LoVo (cell line): ENCODE data around the gene OR6J1.
"Not testable (repeated sequence)": the region's sequence is repeated elsewhere in the genome, so short reads cannot be mapped to it uniquely, and the experiment has no call there.

Experiments used
- DNase-seq: peaks from one replicate; pipeline ENCODE4 v3.0.0-alpha.2; 2016; ENCODE audit warnings: low spot score

Gene OR6J1

DNA sequence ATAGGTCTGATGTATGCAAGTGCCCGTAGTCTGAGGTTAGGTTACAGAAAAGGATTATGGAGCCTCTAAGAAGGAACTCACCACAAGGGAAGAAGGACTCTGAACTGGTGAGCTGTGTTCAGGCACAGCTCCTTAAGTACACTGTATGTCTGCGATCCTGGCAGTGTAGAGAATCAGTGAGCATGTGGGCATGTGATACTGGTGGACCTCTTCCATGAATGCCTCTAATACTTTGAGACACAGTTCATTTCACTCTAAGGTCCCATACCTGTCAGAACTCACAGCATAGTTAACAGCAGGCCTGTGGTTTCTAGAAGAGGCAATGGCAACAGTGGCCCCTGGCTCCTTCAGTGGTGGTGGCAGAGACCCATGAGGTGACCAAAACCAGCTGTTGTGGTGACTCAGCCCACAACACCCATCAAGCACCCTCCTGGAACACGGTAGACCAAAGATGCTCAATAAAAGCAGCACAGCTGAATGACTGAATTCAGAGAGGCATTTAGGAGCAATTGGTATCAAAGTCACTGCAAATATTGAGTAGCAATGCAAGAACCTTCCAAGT is 6.9 kb upstream of the OR6J1 start:
- no peak for DNase-seq

DNA sequence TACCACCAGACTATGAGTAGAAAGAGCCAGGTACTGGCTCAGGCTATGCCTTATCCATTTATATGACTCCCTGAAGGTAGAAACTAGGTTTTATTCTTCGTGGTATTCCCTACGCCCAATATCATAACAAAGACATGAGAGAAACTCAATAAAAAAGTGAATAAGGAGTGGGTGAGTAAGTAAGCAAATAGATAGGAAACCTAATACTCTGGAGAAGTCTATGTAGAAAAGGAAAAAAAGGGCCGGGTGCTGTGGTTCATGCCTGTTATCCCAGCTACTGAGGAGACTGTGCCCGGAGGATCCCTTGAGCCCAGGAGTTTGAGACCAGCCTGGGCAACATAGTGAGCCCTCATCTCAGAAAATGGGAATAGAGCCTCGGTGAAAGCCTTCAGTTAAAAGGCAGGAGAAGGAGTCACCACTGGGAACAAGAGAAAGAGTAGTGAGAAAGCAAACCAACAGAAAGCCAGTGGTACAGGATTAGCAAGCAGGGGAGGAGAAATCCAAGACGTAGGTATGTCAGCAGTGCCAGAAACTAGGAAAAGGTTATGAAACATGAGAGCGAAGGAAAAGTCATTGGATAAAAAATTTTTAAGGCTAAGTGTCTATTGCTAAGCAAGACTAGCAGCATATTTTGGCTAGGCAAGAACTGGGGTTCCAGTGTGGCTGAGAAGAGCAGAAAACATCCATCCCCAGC is 6.0 kb upstream of the OR6J1 start:
- DNase-seq, result no peak

DNA sequence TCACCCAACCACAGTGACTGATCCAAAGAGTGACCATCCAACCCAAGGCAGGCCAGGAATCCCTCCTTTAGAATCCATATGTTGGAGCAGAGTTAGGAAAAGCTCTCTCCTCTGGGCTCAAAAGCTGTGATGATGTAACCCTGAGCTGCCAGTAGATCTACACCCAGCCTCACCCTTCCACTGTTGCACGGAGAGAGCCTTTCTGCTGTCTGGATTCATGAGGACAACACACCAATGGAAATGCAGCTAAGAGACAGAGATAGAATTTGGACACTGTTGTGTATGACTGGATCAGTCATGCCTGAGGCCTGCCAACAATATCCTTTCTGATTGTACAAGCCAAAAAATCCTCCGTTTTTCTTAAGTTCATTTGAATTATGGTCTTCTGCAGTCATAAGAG is 4.4 kb upstream of the OR6J1 start:
- DNase-seq, result no peak

DNA sequence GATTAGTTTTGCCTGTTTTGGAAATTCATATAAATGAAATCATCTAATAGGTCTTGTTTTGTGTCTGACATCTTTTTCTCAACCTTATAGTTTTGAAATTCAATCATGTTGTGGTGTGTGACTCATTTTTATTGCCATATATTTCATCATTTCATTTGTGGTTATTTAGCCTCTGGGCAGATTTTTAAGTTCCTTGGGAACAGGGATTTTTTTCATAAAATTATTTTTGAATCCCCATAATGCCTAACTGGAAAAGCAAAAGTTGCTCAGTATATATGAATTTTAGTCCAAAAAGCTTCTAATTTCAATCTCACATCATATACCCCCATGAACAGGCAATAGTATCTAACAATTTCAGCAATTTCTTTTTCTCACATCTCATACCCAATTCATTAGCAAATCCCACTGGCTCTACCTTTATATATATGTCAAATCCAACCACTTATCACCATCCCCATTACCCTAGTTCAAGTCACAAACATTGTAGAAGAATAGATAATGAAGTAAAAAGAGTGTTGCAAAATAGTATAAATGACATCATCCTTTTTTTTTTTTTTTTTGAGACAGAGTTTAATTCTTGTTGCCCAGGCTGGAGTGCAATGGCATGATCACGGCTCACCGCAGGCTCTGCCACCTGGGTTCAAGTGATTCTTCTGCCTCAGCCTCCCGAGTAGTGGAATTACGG is 2.6 kb upstream of the OR6J1 start:
- DNase-seq, result peak; percentile 81

DNA sequence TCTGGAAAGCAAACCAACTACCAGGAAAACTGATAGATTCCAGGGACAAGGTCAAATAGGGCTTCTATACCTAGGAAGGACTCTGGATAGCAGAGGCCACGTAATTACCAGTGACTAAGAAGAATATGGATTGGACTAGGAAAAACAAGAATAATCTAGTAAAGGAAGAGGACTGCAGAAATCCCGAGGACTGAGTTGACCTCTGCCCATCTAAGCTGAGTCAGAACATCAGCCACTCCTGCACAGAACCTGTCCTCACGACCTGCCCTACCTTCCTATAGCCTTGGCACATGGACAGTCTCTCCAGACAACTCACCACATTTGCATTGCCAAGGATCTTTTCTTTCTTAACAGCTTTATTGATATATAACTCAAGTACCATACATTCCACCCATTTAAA is 2.3 kb downstream of the OR6J1 start:
- peak; percentile 73 for DNase-seq

DNA sequence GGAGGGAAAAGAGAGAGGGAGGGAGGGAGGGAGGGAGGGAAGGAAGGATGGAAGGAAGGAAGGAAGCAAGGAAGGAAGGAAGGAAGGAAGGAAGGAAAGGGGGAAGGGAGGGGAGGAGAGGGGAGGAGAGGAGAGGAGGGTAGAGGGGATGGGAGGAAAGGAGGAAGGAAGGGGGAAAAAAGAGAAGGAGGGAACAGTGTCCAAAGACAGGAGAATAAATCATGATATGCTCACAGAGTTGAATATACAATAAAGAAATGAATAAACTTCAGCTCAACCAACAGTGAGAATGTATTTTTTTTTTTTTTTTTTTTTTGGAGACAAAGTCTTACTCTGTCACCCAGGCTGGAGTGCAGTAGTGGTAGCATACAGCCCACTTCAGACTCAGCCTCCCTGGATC is 4.0 kb downstream of the OR6J1 start:
- DNase-seq, result no peak

DNA sequence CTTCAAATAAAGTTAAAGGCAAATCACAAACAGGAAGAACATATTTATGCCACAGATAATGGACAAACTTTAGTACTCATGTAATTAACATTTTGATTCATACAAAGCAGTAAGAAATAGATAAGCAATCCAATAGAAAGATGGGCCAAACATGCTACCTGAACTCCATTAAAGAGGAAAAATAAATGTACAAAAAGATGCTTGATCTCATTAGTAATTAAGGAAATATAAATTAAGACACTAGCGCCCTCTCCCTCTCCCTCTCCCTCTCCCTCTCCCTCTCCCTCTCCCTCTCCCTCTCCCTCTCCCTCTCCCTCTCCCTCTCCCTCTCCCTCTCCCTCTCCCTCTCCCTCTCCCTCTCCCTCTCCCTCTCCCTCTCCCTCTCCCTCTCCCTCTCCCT is 8.2 kb downstream of the OR6J1 start:
- DNase-seq, result not testable (repeated sequence)

DNA sequence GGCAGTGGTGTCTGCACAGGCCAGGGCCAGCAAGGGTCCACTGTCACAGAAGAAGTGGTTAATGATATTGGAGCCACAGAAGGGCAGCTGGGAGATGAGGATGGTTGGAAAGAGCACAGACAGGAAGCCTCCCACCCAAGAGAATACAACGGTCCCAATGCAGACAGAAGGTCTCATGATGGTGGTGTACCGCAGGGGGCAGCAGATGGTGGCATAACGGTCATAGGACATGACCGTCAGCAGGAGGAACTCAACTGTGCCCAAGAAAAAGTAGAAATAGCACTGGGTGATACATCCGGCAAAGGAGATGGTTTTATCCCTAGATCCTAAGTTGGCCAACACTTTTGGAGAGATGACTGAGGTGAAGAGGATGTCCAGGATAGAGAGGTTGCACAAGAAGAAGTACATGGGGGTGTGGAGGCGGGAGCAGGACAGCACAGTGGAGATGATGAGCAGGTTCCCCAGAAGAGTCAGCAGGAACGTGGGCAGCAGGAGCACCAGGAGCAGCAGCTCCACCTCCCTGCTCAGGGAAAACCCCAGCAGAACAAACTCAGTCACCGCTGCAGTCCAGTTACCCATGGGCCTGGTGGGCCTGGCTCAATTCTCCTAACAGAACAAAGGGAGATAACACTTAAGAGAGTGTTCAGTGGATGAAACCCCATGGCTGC is 9.8 kb downstream of the OR6J1 start:
- DNase-seq, result no peak

DNA sequence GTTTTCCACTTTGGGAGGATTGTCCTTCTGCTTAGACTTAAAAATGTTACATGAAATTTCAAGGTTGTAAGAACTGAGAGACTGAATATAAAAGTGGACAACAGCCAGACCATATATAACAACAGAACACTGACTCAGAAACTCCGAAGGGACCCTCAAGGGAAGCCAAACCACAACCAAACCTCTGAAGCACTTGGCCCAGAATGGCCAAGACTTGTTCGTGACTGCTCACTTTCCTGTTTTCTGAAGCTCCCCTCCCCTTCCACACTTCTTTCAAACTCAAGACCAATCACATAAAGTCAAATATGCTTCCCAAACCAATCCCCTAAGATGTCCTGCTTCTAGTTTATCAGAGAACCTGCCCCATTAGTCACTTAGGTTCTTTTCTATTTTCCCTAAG is 13.7 kb downstream of the OR6J1 start:
- DNase-seq, result no peak

DNA sequence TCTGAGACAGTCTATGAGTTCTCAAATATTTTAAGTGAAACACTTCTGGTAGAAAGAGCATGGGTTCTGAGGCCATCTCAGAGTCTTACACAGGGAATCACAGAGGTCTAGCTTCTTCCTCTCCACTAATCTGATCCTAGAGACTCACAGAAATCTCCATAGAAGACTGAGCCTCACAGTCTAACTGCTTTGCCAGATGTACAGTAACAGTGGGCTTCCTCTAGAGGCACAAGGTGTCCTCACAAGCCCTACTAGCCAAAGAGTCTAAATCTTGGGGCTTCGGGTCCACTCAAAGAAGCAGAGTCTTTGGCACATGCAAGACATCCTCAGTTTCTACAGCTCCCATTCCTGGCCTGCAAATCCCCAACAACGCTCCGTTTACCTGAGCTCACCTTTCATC is 14.1 kb downstream of the OR6J1 start:
- DNase-seq, result no peak

DNA sequence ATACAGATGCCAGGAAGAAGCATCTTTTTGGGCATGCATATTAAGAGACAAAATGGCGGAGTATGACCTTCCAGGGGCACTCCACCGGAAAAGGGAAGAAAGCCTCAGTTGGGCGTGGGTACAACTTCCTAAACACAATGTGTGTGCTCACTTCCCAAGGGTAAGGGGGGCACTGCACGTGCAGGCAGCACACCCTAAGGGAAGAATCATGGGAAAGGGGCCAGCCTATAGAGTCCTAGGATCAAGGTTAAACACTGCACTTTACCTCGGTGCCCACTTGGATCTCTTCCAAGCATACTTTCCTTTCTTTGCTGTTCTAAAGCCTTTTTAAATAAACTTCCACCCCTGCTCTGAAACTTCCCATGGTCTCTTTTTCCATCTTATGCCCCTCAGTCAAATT is 14.8 kb downstream of the OR6J1 start:
- DNase-seq, result no peak

DNA sequence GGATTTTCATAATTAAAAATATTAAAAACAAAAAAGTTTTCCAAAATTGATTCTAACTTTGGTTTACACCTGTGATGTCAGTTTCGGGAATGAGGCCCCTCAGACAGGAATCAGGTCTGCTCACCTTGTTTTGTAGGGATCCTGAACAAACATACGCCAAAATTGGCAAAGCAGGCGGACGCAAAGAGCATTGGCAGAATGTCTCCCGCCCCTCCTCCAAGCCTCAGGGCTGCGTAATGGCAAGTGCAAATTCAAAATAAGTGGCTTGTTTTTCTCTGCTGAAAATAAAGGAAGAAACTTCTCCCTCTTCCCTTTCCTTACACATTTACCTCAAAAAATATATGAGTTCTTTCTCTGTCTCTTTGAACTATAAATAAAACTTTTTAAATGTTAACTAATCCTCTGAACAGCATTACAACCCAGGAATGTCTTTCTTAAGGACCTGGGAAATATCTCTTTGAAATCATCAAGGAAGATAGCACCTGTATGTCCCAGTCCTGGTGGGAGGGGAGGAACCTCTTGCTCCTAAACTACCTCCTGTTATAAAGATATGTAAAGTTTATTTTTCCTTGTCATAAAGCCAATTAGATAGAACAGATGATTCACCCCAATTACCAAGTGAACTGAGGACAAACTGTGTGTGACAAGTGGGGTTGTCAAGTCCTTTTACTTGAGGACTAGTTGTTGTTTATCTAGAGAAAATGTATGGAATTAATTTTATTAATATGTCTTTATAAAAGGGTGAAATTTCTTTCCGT is 16.5 kb downstream of the OR6J1 start:
- DNase-seq, result no peak

DNA sequence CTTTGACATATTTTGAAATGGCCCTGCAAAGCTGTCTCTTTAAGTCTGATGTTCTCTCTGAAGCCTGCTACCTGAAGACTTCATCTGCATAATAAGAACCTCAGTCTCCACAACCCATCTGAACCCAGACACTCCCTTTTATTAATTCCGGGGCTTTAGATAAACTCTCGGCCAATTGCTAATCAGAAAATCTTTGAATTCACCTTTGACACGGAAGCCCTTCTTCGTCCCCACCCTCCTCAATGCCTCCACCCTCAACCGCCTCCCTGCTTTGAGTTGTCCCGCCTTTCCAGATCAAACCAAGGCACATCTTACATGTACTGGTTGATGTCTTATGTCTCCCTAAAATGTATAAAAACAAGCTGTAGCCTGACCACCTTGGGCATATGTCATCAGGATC is 17.6 kb downstream of the OR6J1 start:
- DNase-seq, result no peak

DNA sequence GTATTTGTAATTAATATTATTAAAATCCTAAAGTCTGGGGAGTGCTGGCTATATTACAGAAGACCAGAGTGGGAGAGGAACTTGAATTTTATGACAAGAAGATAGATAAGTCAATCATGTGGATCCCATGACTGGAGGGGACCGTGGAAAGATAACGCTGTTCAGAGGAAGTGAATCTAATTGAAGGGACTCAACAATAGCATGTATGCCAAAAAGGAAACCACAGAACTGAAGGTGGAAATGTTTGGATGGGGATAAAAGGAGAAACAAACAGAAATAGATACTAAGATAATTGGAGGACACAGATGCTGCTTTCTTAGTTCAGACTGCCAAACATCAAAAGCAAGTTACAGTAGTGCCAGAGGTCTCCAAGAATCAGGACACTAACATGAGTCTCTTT is 21.1 kb downstream of the OR6J1 start:
- no peak for DNase-seq

DNA sequence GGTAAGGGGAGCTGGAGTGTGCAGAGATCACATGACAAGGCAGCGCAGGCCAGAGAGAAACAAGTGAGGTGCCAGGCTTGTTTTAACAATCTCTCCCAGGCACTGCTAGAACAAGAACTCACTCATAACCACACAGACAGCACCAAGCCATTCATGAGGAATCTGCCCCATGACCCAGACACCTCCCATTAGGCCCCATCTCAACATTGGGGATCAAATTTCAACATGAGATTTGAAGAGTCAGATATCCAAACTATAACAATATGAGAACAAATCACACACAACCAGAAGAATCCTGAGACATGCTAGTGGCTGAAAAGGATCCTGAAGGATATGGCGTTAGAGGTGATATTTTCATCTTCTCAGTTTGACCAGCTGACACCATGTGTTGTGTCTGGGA is 21.9 kb downstream of the OR6J1 start:
- no peak for DNase-seq

DNA sequence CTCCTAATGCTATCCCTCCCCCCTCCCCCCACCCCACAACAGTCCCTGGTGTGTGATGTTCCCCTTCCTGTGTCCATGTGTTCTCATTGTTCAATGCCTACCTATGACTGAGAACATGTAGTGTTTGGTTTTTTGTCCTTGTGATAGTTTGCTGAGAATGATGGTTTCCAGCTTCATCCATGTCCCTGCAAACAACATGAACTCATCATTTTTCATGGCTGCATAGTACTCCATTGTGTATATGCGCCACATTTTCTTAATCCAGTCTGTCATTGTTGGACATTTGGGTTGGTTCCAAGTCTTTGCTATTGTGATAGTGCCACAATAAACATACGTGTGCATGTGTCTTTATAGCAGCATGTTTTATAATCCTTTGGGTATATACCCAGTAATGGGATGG is 28.4 kb downstream of the OR6J1 start:
- DNase-seq, result not testable (repeated sequence)

DNA sequence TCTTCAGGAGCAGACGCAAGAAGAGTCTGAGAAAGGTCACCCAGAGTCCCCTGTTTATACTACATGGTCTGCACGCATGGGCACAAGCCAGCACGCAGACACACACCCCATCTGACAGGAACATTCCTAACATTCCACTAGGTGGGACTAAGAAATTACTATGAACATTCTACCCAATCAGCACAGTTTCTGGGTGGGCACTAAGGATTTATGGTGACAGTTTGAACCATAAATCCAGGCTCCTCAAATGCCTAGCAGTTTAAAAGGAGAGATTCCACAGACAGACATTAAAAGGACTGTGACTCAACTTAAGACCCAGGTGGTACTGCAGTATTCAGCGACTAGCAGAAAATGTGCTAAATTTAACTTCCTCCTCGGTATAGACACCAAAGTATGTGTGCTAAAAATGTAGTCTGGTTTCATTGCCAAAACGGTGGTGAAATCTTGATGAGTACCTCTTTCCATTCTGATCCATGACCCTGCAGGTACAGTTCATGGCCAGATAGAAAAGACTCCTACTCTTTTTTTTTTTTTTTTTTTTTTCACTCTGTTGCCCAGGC is 29.8 kb downstream of the OR6J1 start:
- peak; percentile 95 for DNase-seq

DNA sequence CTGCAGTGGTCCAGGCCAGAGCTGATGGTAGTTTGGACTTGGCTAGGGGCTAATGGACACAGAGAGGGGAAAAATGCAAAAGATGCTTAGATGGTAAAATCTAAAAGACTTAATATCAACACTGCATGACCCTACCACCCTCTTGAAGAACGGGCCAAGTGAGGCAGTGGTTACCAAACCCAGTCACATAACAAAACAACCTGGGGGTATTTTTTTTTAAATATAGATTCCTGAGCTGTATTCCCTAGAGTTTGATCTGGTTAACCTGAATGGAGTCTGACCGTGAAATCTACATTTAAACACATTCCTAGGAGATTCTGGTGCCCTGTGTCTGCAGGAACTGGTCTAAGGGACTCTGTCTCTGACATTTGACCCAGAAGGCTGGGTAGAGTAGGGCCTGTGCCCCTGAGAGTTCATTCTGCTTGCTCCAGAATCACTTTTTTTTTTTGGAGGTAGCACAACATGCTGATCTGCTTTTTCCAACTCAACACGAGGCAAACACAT is 30.4 kb downstream of the OR6J1 start:
- no peak for DNase-seq

DNA sequence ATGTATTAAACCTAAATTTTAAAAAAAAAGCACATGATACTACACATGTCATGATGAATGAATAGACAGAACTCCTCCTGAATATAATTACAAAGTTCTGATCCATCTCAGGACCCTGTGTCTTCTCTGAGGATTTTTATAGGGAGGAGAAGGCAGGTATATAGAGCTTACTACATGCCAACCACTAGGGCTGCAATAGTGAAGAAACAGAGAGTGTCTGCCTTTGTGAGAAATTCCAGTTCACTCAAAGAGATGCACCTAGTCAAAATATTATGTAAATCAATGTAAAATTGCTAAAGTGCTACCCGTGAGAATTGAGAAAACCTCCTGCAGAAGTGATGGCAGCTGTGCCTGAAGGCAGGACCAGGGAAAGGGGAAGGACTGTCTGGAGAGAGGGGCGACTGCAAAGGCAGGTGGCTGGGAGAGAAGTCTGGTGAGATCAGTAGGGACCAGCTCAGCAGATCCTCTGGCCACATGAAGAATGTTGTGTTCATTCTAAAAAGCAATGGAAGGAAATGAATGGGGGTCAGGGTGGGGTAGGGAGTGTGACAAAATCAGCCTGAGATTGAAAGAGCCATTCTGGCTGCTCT is 31.0 kb downstream of the OR6J1 start:
- no peak for DNase-seq

DNA sequence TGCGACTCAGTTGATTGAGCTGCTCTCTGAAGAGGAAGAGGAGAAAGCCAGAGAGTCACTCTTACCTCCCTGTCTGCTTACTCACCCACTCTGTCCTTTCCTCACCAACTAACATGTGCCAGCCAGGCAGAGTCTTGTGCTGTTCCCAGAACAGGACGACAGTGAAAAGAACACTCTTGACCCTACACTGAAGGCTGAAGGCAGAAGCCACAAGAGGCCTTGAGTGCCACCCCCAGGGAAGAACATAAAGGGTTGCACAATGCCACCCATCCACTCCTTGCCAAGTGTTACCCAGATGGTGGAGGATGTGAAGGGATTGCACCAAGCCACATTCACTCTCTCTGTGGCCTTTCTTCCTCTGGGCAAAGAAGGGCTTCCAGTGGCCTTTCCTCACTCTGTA is 33.2 kb downstream of the OR6J1 start:
- DNase-seq, result no peak

DNA sequence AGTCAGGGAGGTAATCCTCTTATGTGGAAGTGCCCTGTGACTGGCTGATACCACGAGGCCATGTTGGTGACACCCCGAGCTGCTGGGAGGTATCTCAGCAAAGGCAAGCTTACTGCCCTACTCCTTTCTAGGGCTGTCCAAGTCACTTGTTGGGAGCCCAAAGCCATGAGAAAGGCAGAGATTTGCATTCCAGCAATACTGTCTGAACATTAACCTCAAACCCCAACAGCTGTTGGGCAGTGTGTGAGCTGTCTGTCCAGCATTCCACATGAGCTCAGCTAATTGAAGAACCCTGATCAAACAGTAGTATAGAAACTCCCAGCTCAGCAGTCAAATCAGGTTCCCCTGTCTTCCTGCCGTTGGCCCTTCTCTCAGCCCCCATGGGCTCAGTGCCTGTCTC is 36.9 kb downstream of the OR6J1 start:
- no peak for DNase-seq

DNA sequence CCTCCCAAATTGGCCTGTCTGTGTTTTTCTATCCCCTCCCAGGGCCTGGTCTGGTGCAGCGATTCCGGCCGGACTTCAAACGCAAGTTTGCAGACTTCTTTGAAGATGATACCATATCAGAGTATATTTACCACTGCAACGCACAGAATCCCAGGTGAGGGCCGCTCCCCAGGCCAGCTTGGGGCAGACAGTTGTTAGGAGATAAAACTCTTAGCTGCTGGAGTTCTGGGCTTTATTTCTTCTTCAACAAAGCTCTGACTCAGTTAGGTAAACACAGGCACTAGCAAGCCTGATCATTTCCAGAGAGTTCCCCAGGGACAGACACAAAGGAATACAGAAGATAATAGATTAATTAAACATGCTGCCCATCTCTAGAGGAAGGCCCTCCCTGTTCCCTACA is 37.8 kb downstream of the OR6J1 start:
- DNase-seq, result no peak
